Tibial nerve (tissue), 4 donors: ENCODE data around the gene GPC6. TPM values are rescaled to one million over a fixed set of nuclear protein-coding genes. Genes with fewer than 3 reads are reported as not detected.

Experiments
- DNase-seq, 2 donors: peaks; one replicate each; pipeline ENCODE4 v3.0.0-alpha.2; 2019; ENCODE audit warnings: low spot score in 2 of 2
- H3K27ac ChIP-seq, 4 donors: fragments of 200-600 bp; sonication (generic) in 3 of 4; one replicate each; pipeline ENCODE4 v1.5.1; 2017 to 2019; ENCODE audit warnings: mild to moderate bottlenecking in 1 of 4
- H3K27me3 ChIP-seq, 2 donors: fragments of 200-600 bp; sonication (generic) in 1 of 2; one replicate each; pipeline versions ENCODE4 v1.5.1 to v1.6.0; 2017 to 2019
- H3K36me3 ChIP-seq, 3 donors: fragments of 200-600 bp; sonication (generic); one replicate each; pipeline ENCODE4 v1.5.1; 2018 to 2019
- H3K4me1 ChIP-seq, 4 donors: fragments of 200-600 bp; sonication (generic) in 3 of 4; one replicate each; pipeline ENCODE4 v1.5.1; 2017 to 2019
- H3K4me3 ChIP-seq, 4 donors: fragments of 200-600 bp; sonication (generic) in 3 of 4; one replicate each; pipeline ENCODE4 v1.5.1; 2017 to 2019; ENCODE audit warnings: mild to moderate bottlenecking in 1 of 4, moderate library complexity in 1 of 4
- H3K9me3 ChIP-seq, 4 donors: fragments of 200-600 bp; sonication (generic) in 3 of 4; one replicate each; pipeline ENCODE4 v1.5.1; 2017 to 2019
- EP300 ChIP-seq, 2 donors: sonication (generic); formaldehyde crosslinking; IDR thresholded peaks; one replicate each; pipeline ENCODE4 v1.6.1; 2017; ENCODE audit warnings: antibody characterized with exemption in 2 of 2, mild to moderate bottlenecking in 1 of 2
- POLR2A ChIP-seq, 2 donors: fragments of 450-650 bp; IDR thresholded peaks; one replicate each; pipeline ENCODE4 v1.6.1; 2017; ENCODE audit warnings: antibody characterized with exemption in 2 of 2, mild to moderate bottlenecking in 2 of 2, moderate library complexity in 2 of 2
- WGBS, 2 donors: methylation state at CpG; one replicate each; pipeline ENCODE4 v1.1.5; 2018; 5-methylcytosine and 5-hydroxymethylcytosine counted together
- total RNA-seq, 4 donors: library from RNA; depleted of rRNA; stranded (reverse); fragments of >200 nt; gene quantifications; one replicate each; pipeline ENCODE4 v1.1.0, GENCODE V29; 2016
- TF ChIP-seq, protein P1 (sequence below), 5 experiments: fragments of 200-600 bp in 3 of 5; fragments of 450-650 bp in 2 of 5; sonication (generic) in 3 of 5; IDR thresholded peaks; one replicate each; pipeline ENCODE4 v1.5.1; 2016 to 2019; ENCODE audit warnings: antibody characterized with exemption in 5 of 5, mild to moderate bottlenecking in 3 of 5, moderate library complexity in 2 of 5

GPC6 gene
- total RNA-seq, 4 donors from 2014 or later: 21.9 to 39.5 (median 29.8) TPM

DNA sequence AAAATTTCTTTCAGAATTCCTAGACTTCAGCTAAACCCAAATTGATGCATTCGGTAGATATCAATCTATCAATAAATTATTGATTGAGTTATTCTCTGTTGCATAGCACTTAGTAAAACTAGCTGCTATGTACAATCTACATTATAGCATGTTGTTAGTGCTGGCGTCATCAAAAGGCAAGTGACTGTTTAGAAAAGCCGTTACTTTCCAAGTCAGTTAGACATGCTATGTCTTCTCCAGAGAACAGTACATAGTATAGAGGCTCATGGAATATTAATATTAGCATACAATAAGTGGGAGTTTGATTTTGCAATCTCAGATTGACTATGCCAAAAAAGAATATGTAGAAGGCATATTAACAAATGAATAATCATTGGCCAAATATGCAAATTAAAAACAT lies 1087.3 kb downstream of the GPC6 start:
- Histone ChIP-seq H3K27ac (no peak overlapping the region), H3K4me3 (no peak overlapping the region), H3K36me3 (no peaks in the 10 kb centered on the region), H3K4me1 (peaks cover 0 to 43% (median 6%) of the 10 kb centered on the region in 4 donors), H3K27me3 (no peaks in the 10 kb centered on the region), H3K9me3 (no peaks in the 10 kb centered on the region)
- 77 to 90% methylated on average over 3 of the region's 3 CpGs for WGBS, 2 donors
- no peak for DNase-seq
- TF ChIP-seq, protein P1, sequence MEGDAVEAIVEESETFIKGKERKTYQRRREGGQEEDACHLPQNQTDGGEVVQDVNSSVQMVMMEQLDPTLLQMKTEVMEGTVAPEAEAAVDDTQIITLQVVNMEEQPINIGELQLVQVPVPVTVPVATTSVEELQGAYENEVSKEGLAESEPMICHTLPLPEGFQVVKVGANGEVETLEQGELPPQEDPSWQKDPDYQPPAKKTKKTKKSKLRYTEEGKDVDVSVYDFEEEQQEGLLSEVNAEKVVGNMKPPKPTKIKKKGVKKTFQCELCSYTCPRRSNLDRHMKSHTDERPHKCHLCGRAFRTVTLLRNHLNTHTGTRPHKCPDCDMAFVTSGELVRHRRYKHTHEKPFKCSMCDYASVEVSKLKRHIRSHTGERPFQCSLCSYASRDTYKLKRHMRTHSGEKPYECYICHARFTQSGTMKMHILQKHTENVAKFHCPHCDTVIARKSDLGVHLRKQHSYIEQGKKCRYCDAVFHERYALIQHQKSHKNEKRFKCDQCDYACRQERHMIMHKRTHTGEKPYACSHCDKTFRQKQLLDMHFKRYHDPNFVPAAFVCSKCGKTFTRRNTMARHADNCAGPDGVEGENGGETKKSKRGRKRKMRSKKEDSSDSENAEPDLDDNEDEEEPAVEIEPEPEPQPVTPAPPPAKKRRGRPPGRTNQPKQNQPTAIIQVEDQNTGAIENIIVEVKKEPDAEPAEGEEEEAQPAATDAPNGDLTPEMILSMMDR (IDR thresholded peaks at IDR 0.05): no peak
- TF ChIP-seq POLR2A (IDR thresholded peaks at IDR 0.05): no peak
- no peak for TF ChIP-seq EP300 (IDR thresholded peaks at IDR 0.05)

DNA sequence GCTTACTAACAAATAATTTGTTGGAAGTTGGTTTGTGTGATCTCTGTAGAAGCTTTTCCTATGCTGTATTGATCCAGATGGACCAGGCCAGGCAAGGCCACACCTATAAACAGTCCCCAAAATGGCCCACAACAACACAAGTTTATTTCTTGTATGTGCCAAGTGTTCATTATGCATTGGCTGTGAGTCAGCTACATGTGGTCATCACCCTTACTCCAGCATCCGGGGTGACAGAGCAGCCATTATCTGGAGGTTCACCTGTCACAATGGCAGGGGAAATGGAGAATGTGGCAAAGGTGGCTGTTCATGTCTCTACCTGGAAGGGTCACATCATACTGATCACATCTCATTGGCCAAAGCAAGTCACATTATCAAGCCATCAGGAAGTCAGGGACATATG lies 1088.6 kb downstream of the GPC6 start:
- Histone ChIP-seq H3K27ac (no peak overlapping the region), H3K27me3 (no peaks in the 10 kb centered on the region), H3K9me3 (no peaks in the 10 kb centered on the region), H3K36me3 (no peaks in the 10 kb centered on the region), H3K4me3 (no peak overlapping the region), H3K4me1 (peaks cover 0 to 33% (median 6%) of the 10 kb centered on the region in 4 donors)
- TF ChIP-seq, protein P1 (IDR thresholded peaks at IDR 0.05): no peak
- no peak for TF ChIP-seq EP300 (IDR thresholded peaks at IDR 0.05)
- no peak for TF ChIP-seq POLR2A (IDR thresholded peaks at IDR 0.05)
- no peak for DNase-seq
- 90 to 91% methylated on average over 1 of the region's 1 CpG for WGBS, 2 donors

DNA sequence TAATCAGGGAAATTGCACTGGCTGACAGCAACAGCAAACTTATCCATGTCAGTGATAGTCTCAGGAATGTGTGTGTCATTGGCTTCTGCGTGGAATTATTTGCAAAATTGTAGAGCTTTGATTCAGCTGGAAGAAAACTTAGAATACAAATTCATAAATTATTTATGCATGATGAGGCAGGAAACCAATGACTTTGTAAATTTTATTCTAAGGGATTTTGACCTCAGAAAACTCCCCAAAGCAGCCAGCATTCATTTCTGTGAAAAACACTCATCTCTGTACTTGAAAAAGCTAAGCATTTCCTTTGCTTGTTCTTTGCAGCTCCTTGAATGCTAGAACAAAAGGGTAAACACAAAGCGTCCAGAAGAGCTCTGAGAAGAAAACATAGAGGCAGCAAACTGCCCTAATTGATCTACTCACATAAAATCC lies 1090.5 kb downstream of the GPC6 start:
- H3K9me3 ChIP-seq: no peaks in the 10 kb centered on the region
- TF ChIP-seq, protein P1 (IDR thresholded peaks at IDR 0.05): no peak
- TF ChIP-seq EP300 (IDR thresholded peaks at IDR 0.05) (no peak), POLR2A (IDR thresholded peaks at IDR 0.05) (no peak)
- H3K4me1 ChIP-seq: peaks cover 0 to 22% (median 3%) of the 10 kb centered on the region in 4 donors
- H3K27me3 ChIP-seq: no peaks in the 10 kb centered on the region
- DNase-seq: no peak
- 16 to 23% methylated on average over 2 of the region's 2 CpGs for WGBS, 2 donors
- no peak overlapping the region for H3K4me3 ChIP-seq
- no peak overlapping the region for H3K27ac ChIP-seq
- no peaks in the 10 kb centered on the region for H3K36me3 ChIP-seq

DNA sequence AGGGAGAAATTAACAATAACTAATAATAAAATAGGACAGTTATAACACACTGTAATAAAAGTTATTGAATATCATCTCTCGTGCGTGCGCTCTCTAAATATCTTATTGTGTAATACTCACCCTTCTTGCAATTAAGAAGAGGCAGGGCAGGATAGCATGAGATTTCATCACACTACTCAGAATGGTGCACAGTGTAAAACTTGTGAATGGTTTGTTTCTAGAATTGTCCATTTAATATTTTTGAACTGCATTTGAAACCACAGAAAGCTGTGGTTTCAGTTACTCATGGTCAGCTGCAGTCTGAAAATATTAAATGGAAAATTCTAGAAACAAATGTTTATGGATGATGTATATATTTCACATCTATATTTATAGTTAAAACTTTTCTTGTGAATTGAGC lies 1091.8 kb downstream of the GPC6 start:
- no peaks in the 10 kb centered on the region for H3K27me3 ChIP-seq
- no peak overlapping the region for H3K27ac ChIP-seq
- H3K36me3 ChIP-seq: no peaks in the 10 kb centered on the region
- no peak for TF ChIP-seq POLR2A (IDR thresholded peaks at IDR 0.05)
- no peak for TF ChIP-seq EP300 (IDR thresholded peaks at IDR 0.05)
- TF ChIP-seq, protein P1 (IDR thresholded peaks at IDR 0.05): no peak
- no peak overlapping the region for H3K4me3 ChIP-seq
- 73 to 90% methylated on average over 3 of the region's 3 CpGs for WGBS, 2 donors
- DNase-seq: no peak
- no peaks in the 10 kb centered on the region for H3K9me3 ChIP-seq
- peaks cover 0 to 11% (median 0%) of the 10 kb centered on the region in 4 donors for H3K4me1 ChIP-seq

DNA sequence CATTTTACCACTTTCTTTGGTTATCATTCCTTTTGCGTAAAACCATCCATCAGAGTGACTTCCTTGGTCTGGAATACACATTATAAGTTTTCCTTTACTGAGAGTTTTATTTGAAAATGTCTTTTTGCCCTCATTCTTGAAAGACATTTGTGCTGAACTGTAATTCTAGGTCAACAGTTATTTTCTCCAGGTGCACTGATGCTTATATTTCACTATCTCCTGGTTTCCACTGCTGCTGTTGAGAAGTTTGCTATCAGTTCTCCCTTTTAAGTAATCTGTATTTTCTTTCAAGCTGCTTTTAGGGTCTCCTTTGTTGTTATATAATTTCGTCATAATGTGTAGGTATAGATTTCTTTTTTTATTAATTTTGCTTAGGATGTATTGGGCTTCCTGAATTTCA lies 1092.9 kb downstream of the GPC6 start:
- Histone ChIP-seq H3K4me1 (peaks cover 0 to 11% (median 0%) of the 10 kb centered on the region in 4 donors), H3K27ac (no peak overlapping the region), H3K27me3 (no peaks in the 10 kb centered on the region), H3K4me3 (no peak overlapping the region), H3K36me3 (no peaks in the 10 kb centered on the region), H3K9me3 (no peaks in the 10 kb centered on the region)
- no peak for TF ChIP-seq EP300 (IDR thresholded peaks at IDR 0.05)
- TF ChIP-seq POLR2A (IDR thresholded peaks at IDR 0.05): no peak
- TF ChIP-seq, protein P1 (IDR thresholded peaks at IDR 0.05): no peak
- whole genome bisulfite sequencing, 2 donors: 95 to 96% methylated on average over 2 of the region's 2 CpGs
- DNase-seq: no peak
